MG63 (cell line): ENCODE measurements around the gene SLC2A4RG. TPM values are rescaled to one million over a fixed set of nuclear protein-coding genes. Genes with fewer than 3 reads are reported as not detected.
A peak's percentile ranks its signal among the peaks of the same experiment; 100 is the strongest.

Experiments
- DNase-seq: peaks from one replicate; pipeline ENCODE4 v3.0.0-alpha.2; 2020
- H3K27me3 ChIP-seq: fragments of 250-450 bp; sonication (Bioruptor Pico); 2 replicates; pipeline ENCODE4 v1.5.1; 2020; ENCODE audit warnings: mild to moderate bottlenecking, moderate library complexity
- H3K36me3 ChIP-seq: fragments of 250-450 bp; sonication (Bioruptor Pico); 2 replicates; pipeline ENCODE4 v1.5.1; 2020; ENCODE audit warnings: mild to moderate bottlenecking, moderate library complexity
- H3K4me3 ChIP-seq: fragments of 250-450 bp; sonication (Bioruptor Pico); 2 replicates; pipeline ENCODE4 v1.5.1; 2020; ENCODE audit warnings: mild to moderate bottlenecking, moderate library complexity
- H3K9me3 ChIP-seq: fragments of 250-450 bp; sonication (Bioruptor Pico); 2 replicates; pipeline ENCODE4 v1.5.1; 2020; ENCODE audit warnings: mild to moderate bottlenecking, moderate library complexity
- total RNA-seq: library from RNA; depleted of rRNA; stranded (reverse); fragments of >200 nt; shearing (Covaris generic); gene quantifications from 2 replicates; pipeline ENCODE4 v1.2.3, GENCODE V29; 2014; ENCODE audit warnings: low replicate concordance

The SLC2A4RG gene
- total RNA-seq, 1 experiment from 2014 or later: 123 TPM

GRCh38 chr20:63697357-63697867 lies 42.2 kb upstream of the SLC2A4RG start:
- no peak for DNase-seq
- Histone ChIP-seq H3K27me3 (no peaks in the 10 kb centered on the region), H3K9me3 (0 out of 2 replicates have a peak, but pooled peaks cover 2% of the 10 kb centered on the region), H3K36me3 (peaks cover 45% of the 10 kb centered on the region), H3K4me3 (no peak overlapping the region)

- no peak for DNase-seq
- 0 out of 2 replicates have a peak, but pooled peaks cover 2% of the 10 kb centered on the region for H3K9me3 ChIP-seq
- H3K4me3 ChIP-seq: no peak overlapping the region
- no peaks in the 10 kb centered on the region for H3K27me3 ChIP-seq
- peaks cover 49% of the 10 kb centered on the region for H3K36me3 ChIP-seq
Observed at GRCh38 chr20:63697868-63698545, 41.6 kb upstream of the SLC2A4RG start.

DNA sequence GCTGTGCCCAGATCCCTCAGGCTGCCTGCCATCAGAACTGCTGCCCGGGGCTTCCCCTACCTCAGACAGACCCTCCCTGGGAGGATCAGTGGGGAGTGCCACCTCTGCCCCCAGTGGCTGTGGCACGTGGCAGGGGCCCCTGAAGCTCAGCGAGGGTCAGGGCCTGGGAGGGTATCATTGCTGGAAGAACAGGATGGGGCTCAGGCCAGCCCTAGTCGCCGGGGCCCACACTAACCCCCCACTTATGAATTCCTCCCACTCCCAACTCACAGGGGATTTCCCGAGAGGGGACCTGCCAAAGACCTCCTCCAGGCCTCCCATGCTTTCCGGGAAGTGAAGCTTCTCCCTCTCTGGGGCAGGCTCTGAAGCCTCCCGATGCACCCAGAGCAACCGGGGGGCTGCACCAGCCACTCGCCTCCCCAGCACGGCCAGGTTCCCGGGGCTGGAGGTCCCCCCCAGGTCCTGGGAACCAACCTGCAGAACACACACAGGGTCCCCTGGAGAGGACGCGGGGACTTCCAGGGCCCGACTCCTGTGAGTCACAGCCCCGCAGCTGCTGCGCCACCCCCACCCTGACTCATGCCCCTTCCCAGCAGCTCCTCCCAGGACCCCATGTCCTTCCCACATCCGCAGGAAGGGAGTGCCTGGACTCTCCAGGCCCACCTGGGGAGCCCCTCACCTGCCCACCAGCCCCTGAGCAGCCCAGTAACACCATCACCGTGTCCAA lies 40.7 kb upstream of the SLC2A4RG start:
- Histone ChIP-seq H3K36me3 (peaks cover 53% of the 10 kb centered on the region), H3K4me3 (no peak overlapping the region), H3K9me3 (0 out of 2 replicates have a peak, but pooled peaks cover 2% of the 10 kb centered on the region), H3K27me3 (no peaks in the 10 kb centered on the region)
- peak; percentile 92 for DNase-seq

- H3K4me3 ChIP-seq: no peak overlapping the region
Observed at GRCh38 chr20:63699466-63700198, 39.9 kb upstream of the SLC2A4RG start.

DNA sequence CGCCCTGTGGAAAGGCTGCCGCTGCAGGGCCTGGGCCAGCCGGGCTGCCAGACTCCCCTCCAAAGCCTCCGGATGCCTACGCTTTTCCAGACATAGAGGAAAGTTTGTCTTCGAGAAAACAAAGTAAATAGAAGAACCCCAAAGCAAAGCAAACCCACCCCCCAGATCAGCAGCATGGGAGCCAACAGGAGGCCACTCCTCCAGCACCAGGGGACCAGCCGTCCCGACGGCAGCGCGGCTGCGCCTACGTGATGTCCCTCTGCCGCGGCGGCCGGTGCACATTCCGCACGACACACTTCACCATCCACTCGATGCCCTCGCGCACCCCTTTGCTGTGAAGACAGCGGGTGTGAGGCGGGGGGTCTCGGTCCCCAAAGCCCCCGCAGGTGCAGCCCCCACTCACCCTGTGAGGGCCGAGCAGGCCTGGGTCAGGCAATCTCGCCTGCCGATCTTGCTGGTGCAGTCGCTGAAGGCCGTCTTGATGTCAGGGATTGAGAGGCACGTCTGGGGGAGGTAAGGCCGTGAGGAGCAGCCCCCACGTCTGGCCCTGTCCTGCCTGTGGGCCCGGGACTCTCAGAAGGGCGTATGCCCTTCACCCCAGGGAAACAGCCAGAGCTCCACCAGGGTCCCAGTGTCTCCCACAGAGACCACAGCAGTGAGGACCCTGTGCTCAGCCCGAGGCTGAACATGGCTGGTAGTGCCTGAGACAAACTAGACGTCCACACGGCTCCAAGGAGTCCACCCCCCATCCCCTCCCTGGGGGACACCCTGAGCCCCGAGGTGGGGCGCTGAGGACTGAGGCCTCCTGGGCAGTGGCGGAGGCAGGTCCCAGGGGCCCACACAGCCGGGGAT lies 39.2 kb upstream of the SLC2A4RG start:
- Histone ChIP-seq H3K9me3 (no peaks in the 10 kb centered on the region), H3K36me3 (peaks cover 55% of the 10 kb centered on the region), H3K4me3 (no peak overlapping the region), H3K27me3 (no peaks in the 10 kb centered on the region)
- no peak for DNase-seq

More at GRCh38 chr20:63699466-63700198, 39.9 kb upstream of the SLC2A4RG start:
- Histone ChIP-seq H3K36me3 (peaks cover 53% of the 10 kb centered on the region), H3K9me3 (no peaks in the 10 kb centered on the region), H3K27me3 (no peaks in the 10 kb centered on the region)
- DNase-seq: no peak

GRCh38 chr20:63701051-63701328 lies 38.6 kb upstream of the SLC2A4RG start:
- Histone ChIP-seq H3K36me3 (peaks cover 59% of the 10 kb centered on the region), H3K9me3 (no peaks in the 10 kb centered on the region), H3K4me3 (no peak overlapping the region), H3K27me3 (no peaks in the 10 kb centered on the region)
- no peak for DNase-seq

GRCh38 chr20:63701329-63702035 lies 38.1 kb upstream of the SLC2A4RG start:
- H3K9me3 ChIP-seq: no peaks in the 10 kb centered on the region
- peaks cover 64% of the 10 kb centered on the region for H3K36me3 ChIP-seq
- H3K27me3 ChIP-seq: no peaks in the 10 kb centered on the region
- no peak for DNase-seq
- no peak overlapping the region for H3K4me3 ChIP-seq

DNA sequence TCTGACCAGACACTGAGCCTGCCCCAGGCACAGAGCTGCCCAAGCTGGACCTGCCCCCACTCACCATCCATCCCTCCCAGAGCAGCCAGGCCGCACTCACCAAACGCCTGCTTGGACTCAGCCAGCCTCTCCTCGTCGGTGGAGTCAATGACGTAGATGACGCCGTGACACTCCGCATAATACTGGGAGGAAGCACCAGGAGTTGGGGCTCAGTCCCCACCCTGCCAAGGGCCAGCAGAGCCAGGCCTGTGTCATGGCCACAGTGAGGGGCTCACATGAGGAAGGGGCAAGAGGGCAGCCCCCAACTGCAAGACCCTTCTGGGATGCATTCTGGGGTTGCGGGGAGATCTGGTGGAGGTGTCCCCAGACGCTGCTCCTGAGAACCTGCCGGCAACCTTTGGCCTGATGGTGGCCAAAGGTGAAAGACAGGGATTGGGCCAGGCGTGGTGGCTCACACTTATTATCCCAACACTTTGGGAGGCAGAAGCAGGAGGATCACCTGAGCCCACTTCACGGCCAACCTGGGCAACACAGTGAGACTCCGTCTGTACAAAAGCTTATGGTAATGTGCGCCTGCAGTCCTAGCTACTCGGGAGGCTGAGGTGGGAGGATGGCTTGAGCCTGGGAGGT lies 37.4 kb upstream of the SLC2A4RG start:
- Histone ChIP-seq H3K36me3 (peaks cover 70% of the 10 kb centered on the region), H3K27me3 (no peaks in the 10 kb centered on the region)

DNA sequence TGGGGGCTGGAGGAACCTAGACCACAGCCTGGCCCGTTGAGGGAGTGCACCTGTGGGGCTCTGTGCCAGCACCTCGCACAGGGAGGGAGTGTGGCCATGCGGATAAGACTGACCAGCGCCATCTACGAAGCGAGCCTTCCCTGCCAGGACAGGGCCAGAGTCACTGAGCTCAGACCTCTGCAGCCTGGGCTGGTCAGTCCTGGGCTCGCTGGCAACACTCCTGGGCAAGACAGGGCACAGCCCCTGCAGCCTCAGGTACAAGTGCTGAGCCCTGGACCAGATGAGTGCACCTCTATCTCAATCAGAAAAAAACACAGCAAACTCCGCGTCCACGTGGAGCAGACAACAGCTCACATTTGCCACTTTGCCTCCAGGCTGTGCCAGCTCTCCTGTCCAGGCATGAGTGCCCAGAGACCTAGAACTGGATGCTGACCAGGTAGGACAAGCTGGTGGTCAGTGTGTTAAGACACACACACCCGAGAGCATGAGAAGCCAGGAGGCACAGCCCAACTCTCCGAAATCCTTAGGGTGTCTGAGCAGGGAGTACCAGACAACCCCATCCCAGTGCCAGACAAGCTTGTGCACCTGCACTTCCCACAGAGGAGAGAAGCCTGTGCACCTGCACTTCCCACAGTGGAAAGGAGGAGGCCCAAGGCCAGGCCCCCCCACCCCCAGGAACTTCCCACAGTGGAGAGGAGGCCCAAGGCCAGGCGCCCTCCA lies 36.7 kb upstream of the SLC2A4RG start:
- no peak for DNase-seq
- Histone ChIP-seq H3K9me3 (no peaks in the 10 kb centered on the region), H3K27me3 (no peaks in the 10 kb centered on the region), H3K4me3 (no peak overlapping the region), H3K36me3 (peaks cover 68% of the 10 kb centered on the region)

More for the DNA sequence above, 37.4 kb upstream of the SLC2A4RG start:
- H3K4me3 ChIP-seq: no peak overlapping the region
- DNase-seq: no peak
- H3K9me3 ChIP-seq: no peaks in the 10 kb centered on the region

DNA sequence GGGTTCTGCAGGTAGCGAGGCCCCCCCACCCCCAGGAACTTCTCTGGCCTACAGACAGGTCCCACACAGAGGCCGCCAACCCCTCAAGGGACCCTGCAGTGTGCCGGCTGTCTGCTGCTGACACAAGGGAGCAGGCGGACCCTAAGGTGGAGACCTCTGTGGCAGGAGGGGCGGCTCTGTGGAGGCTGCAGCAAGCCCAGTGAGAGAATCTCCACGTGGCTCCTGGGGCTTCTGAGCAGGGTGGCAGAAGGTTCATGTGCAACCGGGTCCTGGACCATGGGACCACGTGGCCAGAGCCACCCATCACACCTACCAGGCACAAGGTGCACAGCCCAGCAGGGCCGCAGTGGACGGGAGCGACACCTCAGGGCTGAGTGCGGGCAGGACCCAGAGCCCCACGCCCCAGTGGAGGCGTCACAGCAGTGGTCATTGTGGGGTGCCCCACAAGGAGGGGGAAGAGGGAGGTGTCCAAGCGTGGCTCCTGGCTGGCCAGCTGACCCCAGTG lies 36.1 kb upstream of the SLC2A4RG start:
- Histone ChIP-seq H3K36me3 (peaks cover 67% of the 10 kb centered on the region), H3K4me3 (no peak overlapping the region), H3K27me3 (no peaks in the 10 kb centered on the region), H3K9me3 (no peaks in the 10 kb centered on the region)
- no peak for DNase-seq

DNA sequence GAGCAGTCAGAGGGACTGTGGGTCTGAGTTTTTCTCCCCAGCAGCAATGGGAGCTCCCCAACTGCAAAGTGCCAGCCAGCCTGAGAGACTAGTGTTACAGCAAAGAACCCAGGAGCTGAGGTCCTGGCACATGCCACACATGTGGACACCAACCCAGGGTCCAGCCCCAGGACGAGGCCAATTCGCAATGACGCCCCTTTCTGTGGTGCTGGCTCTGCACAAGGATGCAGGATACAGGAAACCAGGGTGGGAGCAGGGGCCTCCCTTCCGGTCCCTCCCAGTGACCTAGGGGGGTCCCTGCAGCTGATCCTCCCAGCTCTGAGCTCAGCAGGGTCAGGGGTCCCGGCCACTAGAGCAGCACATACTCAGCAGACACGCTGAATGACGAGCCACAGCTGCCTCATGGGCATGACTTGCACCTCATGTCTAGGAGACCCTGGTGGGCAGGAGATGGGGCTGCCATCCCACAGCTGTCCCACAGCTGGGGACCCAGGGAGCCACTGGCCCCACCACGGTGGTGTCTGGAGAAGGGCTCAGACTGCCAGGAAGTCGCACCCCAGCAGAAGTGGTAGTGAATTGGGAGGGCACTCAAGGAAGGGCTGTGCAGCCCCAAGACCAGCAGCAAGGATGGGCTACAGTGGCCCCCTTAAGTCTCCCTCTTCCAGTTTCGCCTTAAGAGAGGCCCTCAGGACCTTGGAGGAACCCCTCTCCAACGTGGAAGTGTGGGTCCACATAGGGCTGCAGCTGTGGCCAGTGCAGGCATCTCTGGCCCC lies 35.4 kb upstream of the SLC2A4RG start:
- H3K36me3 ChIP-seq: peaks cover 72% of the 10 kb centered on the region

DNA sequence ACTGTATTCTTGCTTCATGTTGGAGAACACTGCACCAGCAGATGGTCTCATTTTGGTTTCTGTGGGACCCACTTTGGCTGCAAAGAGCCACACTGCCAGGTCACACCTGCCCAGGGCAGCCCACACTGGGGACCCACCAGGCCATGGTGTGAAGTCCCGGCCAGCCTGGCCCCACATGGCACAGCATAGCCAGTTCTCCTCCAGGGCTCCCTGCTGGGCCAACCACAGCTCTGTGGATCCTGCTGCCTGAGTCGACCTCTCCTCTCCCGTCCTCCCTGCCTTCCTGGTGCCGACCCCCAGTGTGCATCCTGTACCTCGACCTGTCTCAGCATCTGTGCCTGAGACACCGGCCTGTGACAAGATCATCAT lies 34.8 kb upstream of the SLC2A4RG start:
- no peak for DNase-seq
- H3K27me3 ChIP-seq: no peaks in the 10 kb centered on the region
- no peaks in the 10 kb centered on the region for H3K9me3 ChIP-seq
- no peak overlapping the region for H3K4me3 ChIP-seq
- peaks cover 72% of the 10 kb centered on the region for H3K36me3 ChIP-seq

More for the DNA sequence above, 35.4 kb upstream of the SLC2A4RG start:
- Histone ChIP-seq H3K9me3 (no peaks in the 10 kb centered on the region), H3K4me3 (no peak overlapping the region), H3K27me3 (no peaks in the 10 kb centered on the region)
- no peak for DNase-seq

GRCh38 chr20:63705232-63706026 lies 34.1 kb upstream of the SLC2A4RG start:
- Histone ChIP-seq H3K9me3 (no peaks in the 10 kb centered on the region; the same call in 1 of the 2 replicates), H3K4me3 (peak overlapping the region; percentile 95; the same call in 1 of the 2 replicates), H3K36me3 (peaks cover 72% of the 10 kb centered on the region), H3K27me3 (no peaks in the 10 kb centered on the region)
- no peak for DNase-seq
